ENCODE results near the gene PTPRT.

PTPRT gene

GRCh38 chr20:42093542-42094440, 1095.9 kb downstream of the PTPRT start:
- DNase-seq = no peak

- no peak for DNase-seq
These were observed 1096.7 kb downstream of the PTPRT start for GRCh38 chr20:42093041-42093440.

- no peak for DNase-seq
These were observed 1104.3 kb downstream of the PTPRT start for GRCh38 chr20:42085366-42085765.

GRCh38 chr20:42083280-42083679, 1106.4 kb downstream of the PTPRT start:
- no peak for DNase-seq

- no peak for DNase-seq
These were observed 1107.1 kb downstream of the PTPRT start for GRCh38 chr20:42082611-42083010.

- DNase-seq = no peak
These were observed 1108.8 kb downstream of the PTPRT start for GRCh38 chr20:42080956-42081355.

GRCh38 chr20:42074944-42075343, 1114.8 kb downstream of the PTPRT start:
- no peak for DNase-seq

GRCh38 chr20:42067596-42067995, 1122.1 kb downstream of the PTPRT start:
- no peak for DNase-seq

- no peak for DNase-seq
These were observed 1122.5 kb downstream of the PTPRT start for GRCh38 chr20:42067174-42067573.

- DNase-seq = no peak
These were observed 1126.6 kb downstream of the PTPRT start for GRCh38 chr20:42063141-42063540.

- DNase-seq = no peak
These were observed 1136.4 kb downstream of the PTPRT start for GRCh38 chr20:42053350-42053749.

- no peak for DNase-seq
These were observed 1137.8 kb downstream of the PTPRT start for GRCh38 chr20:42051921-42052320.

- no peak for DNase-seq
These were observed 1143.2 kb downstream of the PTPRT start for GRCh38 chr20:42046371-42047085.

- DNase-seq = no peak
These were observed 1145.8 kb downstream of the PTPRT start for GRCh38 chr20:42043921-42044320.

GRCh38 chr20:42041000-42041565, 1148.6 kb downstream of the PTPRT start:
- no peak for DNase-seq

- DNase-seq = no peak
These were observed 1161.9 kb downstream of the PTPRT start for GRCh38 chr20:42027746-42028268.

GRCh38 chr20:42026599-42026998, 1163.1 kb downstream of the PTPRT start:
- DNase-seq = no peak

GRCh38 chr20:42024653-42025052, 1165.1 kb downstream of the PTPRT start:
- peak; percentile 72 for DNase-seq

All from islet precursor cell (in vitro differentiated cells).